ENCODE measurements around the gene FLCN.

The FLCN gene

DNA sequence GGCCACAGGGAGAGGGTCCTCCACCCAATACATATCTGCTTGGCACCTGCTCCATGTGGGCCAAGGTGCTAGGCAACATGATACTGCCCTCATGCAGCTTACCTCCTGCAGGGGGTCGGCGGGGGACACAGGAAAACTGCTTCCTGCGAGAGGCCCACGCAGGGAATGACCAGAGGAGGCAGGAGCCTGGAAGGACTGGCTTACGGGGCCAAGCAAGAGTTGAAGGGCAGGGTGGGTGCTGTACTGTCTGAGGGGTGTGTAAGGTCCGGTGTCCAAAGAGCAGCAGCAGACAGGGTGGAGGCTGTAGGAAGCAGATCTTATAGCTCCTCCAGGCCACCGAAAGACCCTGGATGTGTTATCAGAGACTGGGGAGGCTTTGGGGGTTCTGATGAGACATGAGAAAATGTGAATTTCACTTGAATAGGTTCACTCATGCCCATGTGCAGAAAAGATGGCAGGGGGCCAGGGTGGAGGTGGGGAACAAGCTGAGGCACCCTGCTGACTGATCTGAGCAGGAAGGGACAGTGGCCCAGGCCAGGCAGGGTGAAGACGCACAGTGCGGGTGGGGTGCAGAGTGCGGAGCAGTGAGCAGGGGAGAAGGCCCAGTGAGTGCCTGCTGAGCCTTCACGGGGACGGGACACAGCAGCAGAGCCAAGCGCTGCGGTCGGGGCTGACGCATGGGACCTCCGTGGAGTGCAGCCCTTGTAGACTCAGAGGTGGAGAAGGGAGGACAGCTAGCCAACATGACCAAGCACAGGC, 8.3 kb downstream of the FLCN start:
- TF ChIP-seq, protein P1, sequence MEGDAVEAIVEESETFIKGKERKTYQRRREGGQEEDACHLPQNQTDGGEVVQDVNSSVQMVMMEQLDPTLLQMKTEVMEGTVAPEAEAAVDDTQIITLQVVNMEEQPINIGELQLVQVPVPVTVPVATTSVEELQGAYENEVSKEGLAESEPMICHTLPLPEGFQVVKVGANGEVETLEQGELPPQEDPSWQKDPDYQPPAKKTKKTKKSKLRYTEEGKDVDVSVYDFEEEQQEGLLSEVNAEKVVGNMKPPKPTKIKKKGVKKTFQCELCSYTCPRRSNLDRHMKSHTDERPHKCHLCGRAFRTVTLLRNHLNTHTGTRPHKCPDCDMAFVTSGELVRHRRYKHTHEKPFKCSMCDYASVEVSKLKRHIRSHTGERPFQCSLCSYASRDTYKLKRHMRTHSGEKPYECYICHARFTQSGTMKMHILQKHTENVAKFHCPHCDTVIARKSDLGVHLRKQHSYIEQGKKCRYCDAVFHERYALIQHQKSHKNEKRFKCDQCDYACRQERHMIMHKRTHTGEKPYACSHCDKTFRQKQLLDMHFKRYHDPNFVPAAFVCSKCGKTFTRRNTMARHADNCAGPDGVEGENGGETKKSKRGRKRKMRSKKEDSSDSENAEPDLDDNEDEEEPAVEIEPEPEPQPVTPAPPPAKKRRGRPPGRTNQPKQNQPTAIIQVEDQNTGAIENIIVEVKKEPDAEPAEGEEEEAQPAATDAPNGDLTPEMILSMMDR (IDR thresholded peaks at IDR 0.05; ENCODE audit: low read depth, low read length): no peak
- DNase-seq (ENCODE audit: low read depth in 2 of 2): no peak
- no peak overlapping the region for H3K4me3 ChIP-seq (replicated peaks in 1 of 2; ENCODE audit: low read depth in 2 of 2, low read length in 2 of 2)

DNA sequence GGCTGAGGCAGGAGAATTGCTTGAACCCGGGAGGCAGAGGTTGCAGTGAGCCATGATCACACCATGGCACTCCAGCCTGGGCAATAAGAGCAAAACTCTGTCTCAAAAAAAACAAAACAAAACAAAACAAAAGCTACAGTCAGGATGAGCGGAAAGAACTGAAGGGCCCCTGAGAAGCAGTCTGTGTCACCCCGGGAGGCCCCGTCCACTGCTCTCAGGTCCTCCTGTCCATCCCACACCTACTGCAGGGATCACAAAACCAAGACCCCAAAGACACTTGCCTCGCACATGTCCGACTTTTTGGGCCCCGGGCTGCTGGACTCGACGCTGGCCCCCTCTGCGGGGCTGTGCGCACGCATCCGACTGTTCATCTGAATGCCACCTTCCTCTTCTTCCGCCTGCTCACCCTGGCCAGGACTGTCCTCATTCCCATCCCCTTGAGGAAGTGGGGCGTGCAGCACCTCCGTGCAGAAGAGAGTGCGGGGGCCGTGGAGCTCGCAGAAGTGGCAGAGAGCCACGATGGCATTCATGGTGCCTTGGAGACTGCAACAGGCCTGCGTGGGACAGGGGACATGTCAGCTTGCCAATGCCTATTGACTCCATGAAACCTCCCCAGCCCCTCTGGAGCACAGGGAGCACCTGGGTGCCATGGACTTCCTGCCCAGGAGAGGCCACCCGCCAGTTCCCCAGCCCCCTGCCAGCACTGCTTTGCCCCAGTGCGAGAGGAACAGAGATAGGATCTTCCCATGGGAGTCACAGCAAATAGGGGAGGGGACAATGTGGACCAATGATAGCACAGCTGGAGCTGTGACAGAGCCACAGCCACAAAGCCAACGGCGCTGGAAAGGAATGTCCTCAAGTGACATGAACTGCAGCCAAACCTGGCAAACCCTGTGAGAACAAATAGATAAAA, 9.1 kb downstream of the FLCN start:
- TF ChIP-seq, protein P1 (IDR thresholded peaks at IDR 0.05; ENCODE audit: low read depth, low read length): no peak
- DNase-seq (ENCODE audit: low read depth in 2 of 2): no peak
- H3K4me3 ChIP-seq (replicated peaks in 1 of 2; ENCODE audit: low read depth in 2 of 2, low read length in 2 of 2): no peak overlapping the region

- no peak for DNase-seq (ENCODE audit: low read depth in 2 of 2)
- TF ChIP-seq, protein P1 (IDR thresholded peaks at IDR 0.05; ENCODE audit: low read depth, low read length): no peak
- H3K4me3 ChIP-seq (replicated peaks in 1 of 2; ENCODE audit: low read depth in 2 of 2, low read length in 2 of 2): no peak overlapping the region
Observed at GRCh38 chr17:17226451-17227265, 10.3 kb downstream of the FLCN start.

GRCh38 chr17:17225901-17226300, 11.1 kb downstream of the FLCN start:
- TF ChIP-seq, protein P1 (IDR thresholded peaks at IDR 0.05; ENCODE audit: low read depth, low read length): no peak

GRCh38 chr17:17224137-17224536, 12.8 kb downstream of the FLCN start:
- TF ChIP-seq, protein P1 (IDR thresholded peaks at IDR 0.05; ENCODE audit: low read depth, low read length): no peak
- no peak for DNase-seq (ENCODE audit: low read depth in 2 of 2)
- no peak overlapping the region for H3K4me3 ChIP-seq (replicated peaks in 1 of 2; ENCODE audit: low read depth in 2 of 2, low read length in 2 of 2)

More at GRCh38 chr17:17225901-17226300, 11.1 kb downstream of the FLCN start:
- no peak overlapping the region for H3K4me3 ChIP-seq (replicated peaks in 1 of 2; ENCODE audit: low read depth in 2 of 2, low read length in 2 of 2)
- no peak for DNase-seq (ENCODE audit: low read depth in 2 of 2)

GRCh38 chr17:17223736-17224135, 13.2 kb downstream of the FLCN start:
- no peak overlapping the region for H3K4me3 ChIP-seq (replicated peaks in 1 of 2; ENCODE audit: low read depth in 2 of 2, low read length in 2 of 2)
- DNase-seq (ENCODE audit: low read depth in 2 of 2): no peak
- TF ChIP-seq, protein P1 (IDR thresholded peaks at IDR 0.05; ENCODE audit: low read depth, low read length): no peak
